Activated CD4-positive, CD25-positive, alpha-beta regulatory T cell treated with anti-CD3 and anti-CD28 coated beads, Interleukin-2, amount 50 U/mL, for 16 hours (primary cell): Measurements from ENCODE around the gene FAM236A.
"Not testable (repeated sequence)": the region's sequence is repeated elsewhere in the genome, so short reads cannot be mapped to it uniquely, and the experiment has no call there.

ENCODE experiments used
- DNase-seq: peaks from one replicate; pipeline ENCODE4 v3.0.0-alpha.2; 2020; ENCODE audit warnings: low read depth, low spot score

Gene FAM236A

GRCh38 chrX:72937906-72938305, at the start of gene FAM236A:
Gene FAM236A, plus strand, starts transcription at chrX:72938206. Its CDS starts 57 bp downstream, at chrX:72938263.
- not testable (repeated sequence) for DNase-seq

- not testable (repeated sequence) for DNase-seq
Observed at GRCh38 chrX:72889740-72890139, 48.3 kb upstream of the FAM236A start.

- not testable (repeated sequence) for DNase-seq
Observed at GRCh38 chrX:72912315-72912714, 25.7 kb upstream of the FAM236A start, which contains the start of gene FAM236C. Gene FAM236C, plus strand, starts transcription at chrX:72912615. Its CDS starts 100 bp downstream, at chrX:72912715.

- not testable (repeated sequence) for DNase-seq
Observed at GRCh38 chrX:72916096-72916495, 21.9 kb upstream of the FAM236A start.

- not testable (repeated sequence) for DNase-seq
Observed at GRCh38 chrX:72932283-72932682, 5.7 kb upstream of the FAM236A start.

- not testable (repeated sequence) for DNase-seq
Observed at GRCh38 chrX:72936455-72936854, 1.6 kb upstream of the FAM236A start.

GRCh38 chrX:72936882-72937455, 1.0 kb upstream of the FAM236A start:
- DNase-seq, result not testable (repeated sequence)

- not testable (repeated sequence) for DNase-seq
Observed at GRCh38 chrX:72942272-72942671, 4.3 kb downstream of the FAM236A start.

GRCh38 chrX:72943035-72943818, 5.2 kb downstream of the FAM236A start:
- not testable (repeated sequence) for DNase-seq

GRCh38 chrX:72943819-72944169, 5.8 kb downstream of the FAM236A start, which contains the start of gene DMRTC1:
Gene DMRTC1, minus strand, starts transcription at chrX:72943837. Its CDS starts 68,143 bp downstream, at chrX:72875694.
- DNase-seq, result not testable (repeated sequence)

- DNase-seq, result not testable (repeated sequence)
Observed at GRCh38 chrX:72959971-72960370, 22.0 kb downstream of the FAM236A start.

- DNase-seq, result not testable (repeated sequence)
Observed at GRCh38 chrX:72971859-72972258, 33.9 kb downstream of the FAM236A start.

GRCh38 chrX:72974885-72975284, 36.9 kb downstream of the FAM236A start:
- not testable (repeated sequence) for DNase-seq

- DNase-seq, result not testable (repeated sequence)
Observed at GRCh38 chrX:72980894-72981469, 43.0 kb downstream of the FAM236A start.
